NCI-H82 treated with DMSO at 0.1 percent for 48 hours (cell line): ENCODE data around the gene EPN3.

Experiments used
- DNase-seq: peaks from one replicate; lab custom pipeline; 2025; ENCODE audit not compliant: unreplicated experiment; lab: John Stamatoyannopoulos, UW

Gene EPN3

GRCh38 chr17:50585891-50586290 lies 53.4 kb downstream of the EPN3 start:
- DNase-seq: no peak

GRCh38 chr17:50586421-50587247 lies 54.1 kb downstream of the EPN3 start:
- peak; percentile 77 for DNase-seq

- DNase-seq: no peak
Measured at GRCh38 chr17:50587571-50587970, 55.0 kb downstream of the EPN3 start.

GRCh38 chr17:50588391-50589049 lies 56.0 kb downstream of the EPN3 start:
- peak; percentile 51 for DNase-seq

GRCh38 chr17:50589095-50589705 lies 56.7 kb downstream of the EPN3 start:
- no peak for DNase-seq

GRCh38 chr17:50590946-50591737 lies 58.6 kb downstream of the EPN3 start:
- DNase-seq: no peak

- peak; percentile 77 for DNase-seq
Measured at GRCh38 chr17:50593321-50593720, 60.8 kb downstream of the EPN3 start.
